ENCODE data around the gene FARP1.

FARP1 gene, protein sequence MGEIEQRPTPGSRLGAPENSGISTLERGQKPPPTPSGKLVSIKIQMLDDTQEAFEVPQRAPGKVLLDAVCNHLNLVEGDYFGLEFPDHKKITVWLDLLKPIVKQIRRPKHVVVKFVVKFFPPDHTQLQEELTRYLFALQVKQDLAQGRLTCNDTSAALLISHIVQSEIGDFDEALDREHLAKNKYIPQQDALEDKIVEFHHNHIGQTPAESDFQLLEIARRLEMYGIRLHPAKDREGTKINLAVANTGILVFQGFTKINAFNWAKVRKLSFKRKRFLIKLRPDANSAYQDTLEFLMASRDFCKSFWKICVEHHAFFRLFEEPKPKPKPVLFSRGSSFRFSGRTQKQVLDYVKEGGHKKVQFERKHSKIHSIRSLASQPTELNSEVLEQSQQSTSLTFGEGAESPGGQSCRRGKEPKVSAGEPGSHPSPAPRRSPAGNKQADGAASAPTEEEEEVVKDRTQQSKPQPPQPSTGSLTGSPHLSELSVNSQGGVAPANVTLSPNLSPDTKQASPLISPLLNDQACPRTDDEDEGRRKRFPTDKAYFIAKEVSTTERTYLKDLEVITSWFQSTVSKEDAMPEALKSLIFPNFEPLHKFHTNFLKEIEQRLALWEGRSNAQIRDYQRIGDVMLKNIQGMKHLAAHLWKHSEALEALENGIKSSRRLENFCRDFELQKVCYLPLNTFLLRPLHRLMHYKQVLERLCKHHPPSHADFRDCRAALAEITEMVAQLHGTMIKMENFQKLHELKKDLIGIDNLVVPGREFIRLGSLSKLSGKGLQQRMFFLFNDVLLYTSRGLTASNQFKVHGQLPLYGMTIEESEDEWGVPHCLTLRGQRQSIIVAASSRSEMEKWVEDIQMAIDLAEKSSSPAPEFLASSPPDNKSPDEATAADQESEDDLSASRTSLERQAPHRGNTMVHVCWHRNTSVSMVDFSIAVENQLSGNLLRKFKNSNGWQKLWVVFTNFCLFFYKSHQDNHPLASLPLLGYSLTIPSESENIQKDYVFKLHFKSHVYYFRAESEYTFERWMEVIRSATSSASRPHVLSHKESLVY

DNA sequence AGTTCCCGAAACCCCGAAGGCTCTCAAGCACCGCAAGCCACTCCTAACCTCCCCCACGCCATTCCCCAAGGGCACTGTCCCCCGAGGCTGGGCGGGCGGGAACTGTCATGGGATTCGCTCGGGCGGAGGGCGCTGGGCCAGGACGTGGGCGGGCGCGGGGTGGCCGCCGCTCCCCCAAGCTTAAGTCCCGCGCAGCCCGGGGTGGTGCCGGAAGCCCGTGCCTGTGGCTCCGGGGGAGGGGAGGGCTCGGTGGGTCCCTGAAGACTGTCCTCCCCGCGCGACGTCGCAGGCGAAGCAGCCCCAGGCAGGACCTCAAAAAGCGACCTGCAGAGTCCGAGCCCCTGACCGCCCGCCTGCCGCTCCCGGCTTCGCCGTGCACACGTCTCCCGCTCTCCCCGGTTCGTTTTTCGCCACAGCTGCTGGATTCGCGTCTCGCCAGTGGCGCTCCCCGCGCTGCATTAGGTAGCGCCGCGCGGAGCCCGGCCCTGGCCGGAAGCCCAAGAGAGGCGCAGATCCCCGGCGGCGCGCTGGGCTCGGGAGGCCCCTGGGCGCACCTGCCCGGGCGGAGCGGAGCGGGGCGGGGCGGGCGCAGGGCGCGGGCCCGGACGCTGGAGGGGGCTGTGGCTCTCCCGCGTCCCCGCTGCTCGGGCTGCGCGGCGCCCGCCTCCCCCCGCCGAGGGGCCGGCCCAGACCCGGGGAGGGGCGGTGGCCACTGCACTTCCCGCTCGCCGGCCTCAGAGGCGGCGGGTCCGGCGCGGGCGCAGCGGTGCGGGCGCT lies at the start of gene FARP1:
FARP1 (plus strand) TSS at position 715 of the 777 bp plus-strand sequence. CDS start 70,149 bp downstream, outside the sequence.
- DNase-seq: peak; percentile 43

DNA sequence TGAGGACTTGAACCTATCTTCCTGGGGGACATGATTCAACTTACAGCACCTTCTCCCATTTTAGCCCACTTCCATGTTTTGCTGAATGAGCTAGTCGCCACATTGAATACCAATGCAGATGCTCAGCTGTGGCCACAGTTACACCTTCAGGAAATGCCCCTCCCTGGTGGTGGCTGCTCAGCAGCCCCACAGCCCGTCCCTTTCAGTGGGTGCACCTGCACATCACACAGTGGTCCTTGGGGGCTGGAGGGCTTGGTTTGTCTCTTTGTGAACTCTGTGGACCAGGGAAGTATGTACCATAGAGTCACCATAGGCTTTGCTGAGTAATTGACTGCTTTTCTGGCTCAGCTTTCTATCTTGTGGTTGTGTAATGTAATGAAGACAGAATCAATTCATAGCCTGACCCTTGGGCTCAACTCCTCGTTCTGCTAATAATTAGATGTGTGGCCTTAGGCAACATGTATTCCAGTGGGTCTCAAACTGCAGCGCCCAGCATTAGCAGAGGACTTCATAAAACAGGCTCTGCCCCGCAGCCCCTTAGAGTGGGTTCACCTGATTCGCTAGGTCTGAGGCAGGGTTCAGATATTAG lies 48.1 kb upstream of the FARP1 start:
- DNase-seq: no peak

DNA sequence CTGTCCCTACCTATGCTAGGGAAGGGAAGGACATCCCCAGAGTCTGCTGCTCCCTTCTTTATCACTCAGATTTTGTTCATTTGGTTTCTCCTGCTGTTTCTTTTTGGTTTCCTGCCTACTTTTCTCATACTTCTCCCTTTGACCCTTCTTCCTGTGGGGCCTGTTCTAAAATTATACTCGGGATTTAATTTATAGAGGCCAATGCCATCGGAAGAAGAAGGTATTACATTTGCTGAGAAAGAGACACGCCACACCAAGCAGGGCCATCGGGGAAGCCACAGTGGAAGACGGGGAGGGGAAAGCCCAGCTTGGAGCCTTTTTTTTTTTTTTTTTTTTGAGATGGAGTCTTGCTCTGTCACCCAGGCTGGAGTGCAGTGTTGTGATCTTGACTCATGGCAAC lies 46.8 kb upstream of the FARP1 start:
- DNase-seq: no peak

DNA sequence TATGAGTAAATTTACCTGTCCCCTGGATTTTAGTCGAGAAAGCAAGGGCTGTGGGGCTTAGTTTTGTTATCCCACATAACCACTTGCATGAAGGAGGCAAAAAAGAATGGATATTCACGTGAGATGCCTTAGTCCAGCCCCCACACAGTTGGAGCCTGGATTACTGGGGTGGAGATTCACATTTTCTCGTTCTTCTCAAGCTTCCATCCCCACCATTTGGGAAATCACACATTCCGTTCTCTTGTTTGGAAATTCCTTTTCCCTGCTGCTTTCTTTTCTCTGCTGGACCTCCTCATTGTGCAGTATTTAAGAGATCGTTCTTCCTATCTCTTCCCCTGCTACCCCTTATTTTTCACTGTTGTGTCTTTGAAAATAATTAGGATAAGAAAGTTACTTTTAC lies 45.1 kb upstream of the FARP1 start:
- DNase-seq: no peak

DNA sequence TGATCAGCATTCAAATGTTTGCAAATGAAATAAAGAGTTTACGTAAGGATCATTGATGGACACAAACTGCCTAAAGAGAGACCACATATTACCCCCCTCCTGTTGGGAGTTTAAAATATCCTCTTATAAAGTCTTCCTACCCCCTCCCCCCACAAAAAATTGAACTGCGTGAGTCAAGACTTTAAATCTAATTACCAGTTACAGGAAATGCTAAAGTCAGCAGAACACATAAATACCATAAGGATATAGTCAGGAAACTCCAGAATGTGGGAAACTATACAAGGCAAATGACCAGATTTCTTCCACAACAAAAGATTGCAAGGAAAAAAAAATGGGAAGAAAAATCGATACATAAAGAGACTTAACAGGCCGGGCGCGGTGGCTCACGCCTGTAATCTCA lies 44.4 kb upstream of the FARP1 start:
- no peak for DNase-seq

DNA sequence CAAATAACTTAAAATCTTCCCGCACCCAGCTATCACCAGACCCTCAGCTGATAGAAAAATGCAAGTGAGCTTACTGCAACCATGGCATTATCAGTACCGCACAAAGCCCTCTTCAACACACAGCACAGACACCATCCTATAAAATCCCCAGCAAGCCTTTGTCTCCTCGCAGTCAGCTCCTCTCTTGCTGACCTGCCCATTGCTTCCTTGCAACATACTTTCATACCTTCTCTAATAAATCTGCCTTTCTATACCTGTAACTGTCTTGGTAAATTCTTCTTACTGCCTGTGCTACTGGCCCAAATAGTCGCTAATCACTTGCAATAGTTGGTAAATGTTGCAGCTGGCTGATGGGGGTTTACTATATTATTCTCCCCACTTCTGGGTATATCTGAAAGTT lies 43.3 kb upstream of the FARP1 start:
- DNase-seq: no peak

DNA sequence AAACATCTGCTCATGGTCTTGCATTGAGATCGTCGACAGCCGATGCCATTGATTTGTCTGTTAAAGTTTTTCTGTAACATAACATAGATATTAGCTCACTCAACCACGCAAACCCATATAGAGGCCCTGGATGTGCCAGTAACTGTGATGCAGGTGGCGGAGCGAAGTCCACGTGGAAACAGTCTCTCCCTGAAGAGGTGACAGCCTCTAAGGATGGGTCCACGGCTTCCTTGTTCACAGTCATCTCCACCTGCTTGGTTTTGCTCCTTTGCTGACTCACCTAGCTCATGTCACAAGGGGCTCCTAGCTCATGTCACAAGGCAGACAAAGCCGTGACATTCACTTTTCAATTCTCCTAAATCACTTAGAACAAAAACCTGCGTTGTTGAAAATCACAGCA lies 42.4 kb upstream of the FARP1 start:
- no peak for DNase-seq

DNA sequence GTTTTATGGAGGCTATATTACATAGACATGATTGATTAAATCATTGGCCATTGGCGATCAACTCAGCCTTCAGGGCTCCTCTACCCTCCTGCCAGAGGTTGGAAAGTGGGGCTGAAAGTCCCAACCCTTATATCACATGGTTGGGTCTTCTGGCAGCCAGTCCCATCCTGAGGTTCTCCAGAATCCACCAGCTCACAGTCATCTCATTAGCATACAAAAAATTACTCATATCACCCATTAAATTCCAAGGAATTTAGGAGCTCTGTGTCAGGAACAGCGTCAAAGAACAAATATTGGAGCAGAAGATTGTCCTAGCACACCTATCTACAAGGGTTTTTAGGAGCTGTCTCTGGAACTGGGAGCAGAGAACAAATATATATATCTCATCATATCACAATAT lies 39.4 kb upstream of the FARP1 start:
- DNase-seq: no peak

DNA sequence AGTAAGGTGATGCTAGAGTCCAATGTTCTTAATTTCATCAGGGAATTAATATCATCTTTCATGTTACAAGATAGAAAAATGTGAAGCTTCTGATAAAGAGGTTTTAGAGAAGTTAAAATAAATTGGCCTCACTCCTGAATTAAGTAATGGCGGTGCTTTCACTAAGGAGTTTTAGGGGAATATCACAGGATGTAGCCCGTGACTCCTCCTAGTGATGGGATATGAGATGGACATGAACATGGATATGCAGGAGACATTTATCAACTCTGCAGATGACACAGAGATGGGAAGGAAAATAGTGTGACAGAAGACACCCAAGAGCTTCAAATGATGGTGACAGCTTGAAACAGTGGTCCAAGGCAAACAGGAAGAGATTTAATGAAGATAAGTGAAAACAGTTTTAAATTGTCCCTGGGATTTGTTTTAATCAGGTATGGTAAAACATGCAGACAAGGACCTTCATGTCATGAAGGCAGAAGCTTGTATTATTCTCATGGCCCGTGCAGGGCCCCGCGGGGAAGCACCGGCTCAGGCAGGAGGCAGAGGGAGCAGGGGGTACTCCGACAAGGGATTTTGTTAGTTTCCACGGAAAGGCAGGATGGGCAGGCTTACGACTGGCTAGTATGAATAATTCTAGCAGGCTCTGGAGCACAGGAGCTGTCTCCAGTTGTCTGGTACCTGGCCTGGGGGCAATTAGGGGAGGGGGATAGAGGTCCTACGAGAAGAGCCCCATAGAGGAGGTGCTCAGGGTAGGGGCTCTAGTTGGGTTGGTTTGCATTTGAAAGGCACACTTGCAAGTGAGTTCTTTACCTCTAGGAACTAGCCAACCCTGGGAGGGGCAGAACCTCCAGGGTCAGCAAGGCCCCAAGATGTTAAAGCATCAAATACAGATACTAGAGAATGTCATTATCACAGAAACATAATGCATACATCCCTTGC lies 38.7 kb upstream of the FARP1 start:
- no peak for DNase-seq

DNA sequence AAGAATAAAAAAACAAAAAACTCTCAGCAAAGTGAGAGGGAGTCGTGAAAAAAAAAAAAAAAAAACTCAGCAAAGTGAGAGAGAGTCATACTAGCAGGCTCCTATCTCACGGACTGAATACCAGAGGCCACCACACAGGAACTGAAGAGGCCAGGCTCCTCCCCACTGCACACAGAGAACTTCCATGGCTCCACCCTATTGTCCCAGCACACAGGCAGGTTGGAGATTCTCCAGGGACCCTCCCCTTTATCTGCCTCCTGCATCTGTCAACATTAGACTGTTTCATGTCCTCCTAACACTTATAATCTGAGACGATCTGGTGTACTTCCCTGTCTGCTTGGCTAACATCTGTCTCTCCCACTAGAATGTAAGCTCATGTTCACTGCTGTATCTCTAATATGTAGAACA lies 37.0 kb upstream of the FARP1 start:
- no peak for DNase-seq

DNA sequence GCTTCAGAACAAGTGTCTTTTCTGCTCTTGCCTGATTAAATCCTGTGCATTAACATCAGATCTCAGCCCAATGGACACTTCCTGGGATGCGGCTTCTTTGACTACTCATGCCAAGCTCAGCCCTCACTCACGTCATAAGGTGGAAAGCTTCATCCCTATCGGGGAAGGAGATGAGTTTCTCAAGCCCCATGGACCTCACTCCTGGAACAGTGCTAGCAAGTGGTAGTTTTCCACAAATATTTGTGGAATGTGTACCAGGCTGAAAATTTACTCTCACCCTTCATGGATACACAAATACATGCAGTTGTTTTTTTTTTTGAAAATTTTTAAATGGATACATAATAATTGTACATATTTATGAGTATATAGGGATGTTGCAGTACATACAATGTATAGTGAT lies 34.6 kb upstream of the FARP1 start:
- no peak for DNase-seq

DNA sequence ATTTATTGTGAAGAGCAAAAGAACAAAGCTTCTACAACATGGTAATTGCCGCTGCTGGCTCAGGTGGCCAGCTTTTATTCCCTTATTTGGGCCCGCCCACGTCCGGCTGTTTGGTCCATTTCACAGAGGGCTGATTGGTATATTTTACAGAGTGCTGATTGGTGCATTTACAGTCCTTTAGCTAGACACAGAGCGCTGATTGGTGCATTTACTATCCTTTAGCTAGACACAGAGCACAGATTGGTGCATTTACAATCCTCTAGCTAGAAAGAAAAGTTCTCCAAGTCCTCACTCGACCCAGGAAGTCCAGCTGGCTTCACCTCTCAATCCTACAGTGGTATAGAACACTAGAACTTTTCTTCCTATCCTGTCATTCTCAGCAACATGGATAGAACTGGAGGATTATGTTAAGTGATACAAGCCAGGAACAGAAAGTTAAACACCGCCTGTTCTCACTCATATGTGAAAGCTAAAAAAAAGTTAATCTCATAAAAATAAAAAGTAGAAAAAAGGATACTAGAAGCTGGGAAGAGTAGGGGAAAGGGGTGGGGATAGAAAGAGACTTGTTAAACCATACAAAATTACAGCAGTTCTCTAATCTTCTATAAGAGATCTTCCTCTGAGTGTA lies 33.6 kb upstream of the FARP1 start:
- DNase-seq: no peak

DNA sequence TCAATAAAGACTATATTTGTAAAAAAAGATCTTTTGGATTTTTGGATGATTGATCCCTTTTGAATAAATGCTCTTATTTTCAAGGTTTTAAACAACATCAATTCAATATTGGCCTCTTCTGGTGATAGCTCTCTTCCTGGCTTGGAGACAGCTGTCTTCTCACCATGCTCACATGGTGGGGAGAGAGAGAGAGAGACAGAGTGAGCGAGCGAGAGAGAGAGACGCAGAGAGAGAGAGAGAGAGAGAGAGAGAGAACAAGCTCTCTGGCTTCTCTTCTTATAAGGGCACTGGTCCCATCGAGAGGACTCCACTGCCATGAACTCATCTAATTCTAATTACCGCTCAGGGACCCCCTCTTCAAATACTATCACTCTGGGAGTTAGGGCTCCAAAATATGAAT lies 32.1 kb upstream of the FARP1 start:
- no peak for DNase-seq

DNA sequence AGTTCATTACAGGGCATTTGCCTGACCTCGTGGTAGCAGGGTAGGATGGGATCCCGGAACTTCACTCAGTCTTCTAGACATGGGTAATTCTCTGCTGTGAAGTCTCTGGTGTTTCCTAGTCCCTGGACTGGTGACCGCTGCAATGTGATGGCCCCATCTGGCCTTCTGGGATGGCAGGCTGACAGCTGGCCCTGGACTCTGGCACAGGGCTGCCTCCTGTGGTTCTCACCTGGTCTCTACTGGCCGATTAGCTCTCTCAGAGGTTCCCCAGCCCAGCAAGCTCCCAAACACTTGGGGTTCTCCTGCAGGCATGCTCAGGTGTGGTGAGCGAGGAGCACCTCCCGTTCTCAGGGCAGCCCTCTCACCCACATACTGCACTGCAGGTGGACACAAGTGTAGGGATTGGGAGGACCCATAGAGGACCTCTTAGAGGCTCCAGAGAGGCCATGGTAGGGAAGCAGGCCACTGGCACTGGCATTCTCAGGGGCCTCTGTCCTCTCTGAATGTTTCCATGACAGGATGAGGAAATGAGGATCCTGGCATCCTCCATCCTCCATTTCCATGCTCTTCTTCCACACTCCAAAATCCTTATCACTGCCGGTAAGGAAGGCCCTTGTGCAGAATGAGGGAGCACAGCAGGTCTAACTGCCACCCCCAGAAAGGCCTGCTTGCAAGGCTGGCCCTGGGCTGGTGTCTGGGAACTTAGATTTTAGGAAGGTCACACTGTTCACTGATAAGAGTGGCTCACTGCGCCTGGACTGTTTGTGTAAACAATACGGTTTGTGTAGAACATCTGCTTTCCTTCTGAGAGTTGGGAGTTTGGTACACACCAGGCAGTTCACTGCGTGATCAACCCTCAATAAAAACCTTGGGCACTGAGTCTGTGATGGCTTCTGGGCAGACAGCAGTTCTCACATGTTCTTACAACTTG lies 31.5 kb upstream of the FARP1 start:
- DNase-seq: no peak

DNA sequence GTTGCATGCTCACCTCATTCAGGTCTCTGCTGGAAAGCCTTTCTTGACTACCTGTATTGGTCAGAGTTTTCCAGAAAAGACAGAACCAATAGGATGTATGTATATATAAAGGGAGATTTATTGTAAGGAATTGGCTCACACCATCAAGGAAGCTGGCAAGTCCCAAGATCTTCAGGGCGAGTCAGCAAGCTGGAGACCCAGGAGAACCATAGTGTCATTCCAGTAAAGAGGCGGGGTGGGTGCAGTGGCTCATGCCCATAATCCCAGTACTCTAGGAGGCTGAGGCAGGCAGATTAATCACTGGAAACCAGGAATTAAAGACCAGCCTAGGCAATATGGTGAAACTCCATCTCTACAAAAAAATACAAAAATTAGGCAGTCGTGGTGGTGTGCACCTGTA lies 30.4 kb upstream of the FARP1 start:
- DNase-seq: no peak

DNA sequence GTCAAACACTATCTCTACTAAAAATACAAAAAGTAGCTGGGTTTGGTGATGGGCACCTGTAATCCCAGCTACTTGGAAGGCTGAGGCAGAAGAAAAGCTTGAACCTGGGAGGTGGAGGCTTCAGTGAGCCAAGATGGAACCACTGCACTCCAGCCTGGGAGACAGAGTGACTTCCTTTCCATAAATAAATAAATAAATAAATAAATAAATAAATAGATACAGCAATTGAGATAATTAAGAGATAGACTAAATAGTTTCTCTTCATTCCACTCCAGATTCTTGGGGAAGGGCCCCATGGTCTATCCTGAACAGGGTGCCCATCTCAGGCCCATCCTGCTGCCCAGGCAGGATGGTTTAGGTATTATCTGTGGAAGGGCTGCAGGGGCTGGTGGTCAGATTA lies 24.0 kb upstream of the FARP1 start:
- DNase-seq: no peak

DNA sequence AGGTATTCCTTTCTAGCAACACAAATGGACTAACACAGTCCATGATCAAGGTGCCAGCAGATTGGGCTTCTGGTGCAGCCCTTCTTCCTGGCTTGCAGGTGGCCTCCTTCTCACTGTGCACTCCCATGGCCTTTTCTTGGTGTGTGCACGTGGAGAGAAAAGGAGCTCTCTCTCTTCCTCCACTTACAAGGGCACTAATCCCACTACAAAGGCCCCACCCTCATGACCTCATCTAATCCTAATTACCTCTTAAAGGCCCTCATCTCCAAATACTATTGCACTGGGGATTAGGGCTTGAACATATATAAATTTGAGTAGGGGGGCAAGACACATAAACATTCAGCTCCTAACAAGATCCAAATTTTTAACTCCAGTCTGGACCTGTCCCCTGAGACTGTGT lies 19.7 kb upstream of the FARP1 start:
- DNase-seq: no peak

DNA sequence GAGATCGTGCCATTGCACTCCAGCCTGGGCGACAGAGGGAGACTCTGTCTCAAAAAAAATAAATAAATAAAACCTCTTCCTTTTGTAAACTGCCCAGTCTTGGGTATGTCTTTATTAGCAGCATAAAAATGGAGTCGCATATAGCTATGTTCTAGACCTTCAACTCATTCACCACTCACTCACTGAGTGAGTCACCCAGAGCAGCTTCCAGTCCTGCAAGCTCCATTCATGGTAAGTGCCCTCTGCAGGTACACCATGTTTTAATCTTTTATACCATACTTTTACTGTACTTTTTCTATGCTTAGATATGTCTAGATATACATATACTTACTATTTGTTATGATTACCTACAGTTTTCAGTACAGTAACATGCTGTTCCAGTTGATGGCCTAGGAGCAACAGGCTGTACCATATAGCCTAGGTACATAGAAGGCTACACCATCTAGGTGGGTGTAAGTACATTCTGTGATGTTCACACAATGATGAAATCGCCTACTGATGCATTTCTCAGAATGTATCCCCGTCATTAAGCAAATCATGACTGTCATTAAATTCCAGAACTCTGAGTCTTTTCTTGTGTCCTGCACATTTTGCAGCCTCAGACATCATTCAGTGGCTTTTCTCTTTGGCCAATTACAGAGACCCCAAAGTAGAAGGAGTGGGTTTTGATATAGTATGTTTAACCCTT lies 13.7 kb upstream of the FARP1 start:
- DNase-seq: no peak

DNA sequence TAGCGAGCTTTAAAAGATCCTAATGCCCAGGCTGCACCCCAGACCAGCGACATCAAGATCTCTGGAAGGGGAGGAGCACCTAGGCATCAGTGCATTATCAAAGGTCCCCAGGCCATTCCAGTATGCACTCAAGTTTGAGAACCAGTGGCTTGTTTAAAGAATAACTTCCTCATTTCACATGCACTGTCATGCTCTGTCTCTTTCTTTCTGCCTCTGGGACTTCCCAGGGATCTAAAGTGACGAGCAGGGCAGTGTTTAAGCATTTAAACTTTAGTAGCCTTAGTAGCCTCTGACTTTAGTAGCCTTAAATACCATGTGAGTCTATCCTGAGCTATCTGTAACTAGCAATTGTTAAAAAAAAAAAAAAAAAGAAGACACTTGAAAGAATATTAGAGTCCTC lies 8.9 kb upstream of the FARP1 start:
- no peak for DNase-seq

Data from activated CD4-positive, alpha-beta T cell treated with anti-CD3 and anti-CD28 coated beads, Interleukin-10, Interleukin-2, amounts not matched to agents 100 ng/mL and 50 ng/mL, durations not matched to agents 16 hours and 8 hours (primary cell).